ENCODE results near the gene CRACR2B. TPM values are rescaled to one million over a fixed set of nuclear protein-coding genes. Genes with fewer than 3 reads are reported as not detected.
A peak's percentile ranks its signal among the peaks of the same experiment; 100 is the strongest.

CRACR2B gene
- total RNA-seq, 4 donors from 2014 or later: 3.3 to 4.5 (median 4.0) TPM

DNA sequence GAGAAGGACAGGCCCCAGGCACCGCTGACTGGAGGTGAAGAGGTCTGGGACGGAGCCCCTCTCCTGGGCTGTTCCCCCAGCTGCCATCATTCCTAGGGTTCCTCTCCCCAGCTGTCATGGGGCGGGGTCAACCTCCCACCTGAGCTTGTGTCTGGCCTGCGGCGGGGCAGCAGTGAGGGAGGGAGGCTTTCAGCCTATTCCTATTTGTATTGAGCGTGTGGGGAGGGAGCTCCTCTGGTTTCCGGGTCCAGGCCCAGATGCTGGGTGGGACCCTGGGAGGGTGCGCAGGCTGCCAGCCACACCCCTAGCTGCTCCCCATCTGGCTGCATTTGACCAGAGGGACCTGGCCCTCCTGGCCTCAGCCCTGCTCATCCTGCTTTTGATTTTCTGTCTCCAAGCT, 28.7 kb downstream of the CRACR2B start:
- no peak for ATAC-seq
- in situ Hi-C loops (cut with MboI; ENCODE audit: low sequenced_read_pairs in 4 of 4): no loop called here
- H3K9me3 ChIP-seq: no peaks in the 10 kb centered on the region
- peaks cover 0 to 5% of the 10 kb centered on the region in 2 donors for H3K4me1 ChIP-seq
- no peak for DNase-seq
- no peak overlapping the region for H3K4me3 ChIP-seq
- TF ChIP-seq, protein P1, sequence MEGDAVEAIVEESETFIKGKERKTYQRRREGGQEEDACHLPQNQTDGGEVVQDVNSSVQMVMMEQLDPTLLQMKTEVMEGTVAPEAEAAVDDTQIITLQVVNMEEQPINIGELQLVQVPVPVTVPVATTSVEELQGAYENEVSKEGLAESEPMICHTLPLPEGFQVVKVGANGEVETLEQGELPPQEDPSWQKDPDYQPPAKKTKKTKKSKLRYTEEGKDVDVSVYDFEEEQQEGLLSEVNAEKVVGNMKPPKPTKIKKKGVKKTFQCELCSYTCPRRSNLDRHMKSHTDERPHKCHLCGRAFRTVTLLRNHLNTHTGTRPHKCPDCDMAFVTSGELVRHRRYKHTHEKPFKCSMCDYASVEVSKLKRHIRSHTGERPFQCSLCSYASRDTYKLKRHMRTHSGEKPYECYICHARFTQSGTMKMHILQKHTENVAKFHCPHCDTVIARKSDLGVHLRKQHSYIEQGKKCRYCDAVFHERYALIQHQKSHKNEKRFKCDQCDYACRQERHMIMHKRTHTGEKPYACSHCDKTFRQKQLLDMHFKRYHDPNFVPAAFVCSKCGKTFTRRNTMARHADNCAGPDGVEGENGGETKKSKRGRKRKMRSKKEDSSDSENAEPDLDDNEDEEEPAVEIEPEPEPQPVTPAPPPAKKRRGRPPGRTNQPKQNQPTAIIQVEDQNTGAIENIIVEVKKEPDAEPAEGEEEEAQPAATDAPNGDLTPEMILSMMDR (IDR thresholded peaks at IDR 0.05 in 4 of 5, conservative IDR thresholded peaks at IDR 0.05 in 1 of 5): no peak
- no peak for TF ChIP-seq POLR2A (IDR thresholded peaks at IDR 0.05)
- H3K27me3 ChIP-seq: no peaks in the 10 kb centered on the region
- H3K36me3 ChIP-seq: no peaks in the 10 kb centered on the region
- H3K27ac ChIP-seq: no peak overlapping the region
- intact Hi-C loops (cut with DNase I; ENCODE audit: low total_unique reads): no loop called here

DNA sequence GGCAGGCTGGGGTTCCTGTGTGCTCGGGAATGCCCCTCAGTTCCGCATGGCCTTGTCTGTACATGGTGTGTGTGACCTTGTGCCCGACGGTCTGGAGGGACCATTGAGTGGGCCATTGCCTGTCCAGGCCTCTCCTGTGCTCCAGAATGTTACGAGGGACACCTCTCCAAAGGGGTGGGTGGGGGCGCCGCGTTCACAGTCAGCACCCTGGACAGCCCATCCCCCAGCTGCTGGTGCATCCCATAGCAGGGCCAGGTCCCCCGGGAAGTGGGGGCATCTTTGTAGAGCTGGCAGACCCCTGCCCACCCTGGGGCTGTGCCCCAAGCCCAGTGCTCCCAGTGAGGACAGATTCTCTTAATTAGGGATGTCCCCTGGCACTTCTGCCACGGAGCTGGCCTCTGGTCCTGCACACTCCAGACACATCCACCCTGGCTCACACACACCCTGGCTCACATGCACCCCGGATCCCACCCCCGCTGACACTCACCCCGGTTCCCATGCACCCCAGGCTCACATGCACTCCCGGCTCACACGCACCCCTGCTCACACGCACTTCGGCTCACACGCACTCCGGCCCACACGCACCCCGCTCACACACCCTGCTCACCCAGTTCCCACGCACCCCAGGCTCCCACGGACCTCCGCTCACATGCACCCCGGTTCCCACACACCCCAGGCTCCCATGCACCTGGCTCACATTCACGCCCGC, 30.5 kb downstream of the CRACR2B start:
- intact Hi-C loops (cut with DNase I; ENCODE audit: low total_unique reads) (no loop called here), in situ Hi-C loops (cut with MboI; ENCODE audit: low sequenced_read_pairs in 4 of 4) (no loop called here)
- Histone ChIP-seq H3K4me3 (no peak overlapping the region), H3K27ac (no peak overlapping the region), H3K4me1 (peaks cover 0 to 5% of the 10 kb centered on the region in 2 donors), H3K27me3 (no peaks in the 10 kb centered on the region), H3K36me3 (no peaks in the 10 kb centered on the region), H3K9me3 (no peaks in the 10 kb centered on the region)
- ATAC-seq (no peak), DNase-seq (no peak)
- TF ChIP-seq POLR2A (IDR thresholded peaks at IDR 0.05): no peak
- TF ChIP-seq, protein P1 (IDR thresholded peaks at IDR 0.05 in 4 of 5, conservative IDR thresholded peaks at IDR 0.05 in 1 of 5): no peak

- Histone ChIP-seq H3K4me3 (no peak overlapping the region), H3K27me3 (no peaks in the 10 kb centered on the region), H3K27ac (no peak overlapping the region), H3K4me1 (peaks cover 0 to 5% of the 10 kb centered on the region in 2 donors), H3K36me3 (peaks cover 0 to 1% of the 10 kb centered on the region in 2 donors), H3K9me3 (no peaks in the 10 kb centered on the region)
- ATAC-seq (no peak), DNase-seq (no peak)
- TF ChIP-seq, protein P1 (IDR thresholded peaks at IDR 0.05 in 4 of 5, conservative IDR thresholded peaks at IDR 0.05 in 1 of 5): no peak
- TF ChIP-seq POLR2A (IDR thresholded peaks at IDR 0.05): no peak
- in situ Hi-C loops (cut with MboI; ENCODE audit: low sequenced_read_pairs in 4 of 4): no loop called here
- intact Hi-C loops (cut with DNase I; ENCODE audit: low total_unique reads): no loop called here
Observed at GRCh38 chr11:858762-859339, 31.1 kb downstream of the CRACR2B start.

DNA sequence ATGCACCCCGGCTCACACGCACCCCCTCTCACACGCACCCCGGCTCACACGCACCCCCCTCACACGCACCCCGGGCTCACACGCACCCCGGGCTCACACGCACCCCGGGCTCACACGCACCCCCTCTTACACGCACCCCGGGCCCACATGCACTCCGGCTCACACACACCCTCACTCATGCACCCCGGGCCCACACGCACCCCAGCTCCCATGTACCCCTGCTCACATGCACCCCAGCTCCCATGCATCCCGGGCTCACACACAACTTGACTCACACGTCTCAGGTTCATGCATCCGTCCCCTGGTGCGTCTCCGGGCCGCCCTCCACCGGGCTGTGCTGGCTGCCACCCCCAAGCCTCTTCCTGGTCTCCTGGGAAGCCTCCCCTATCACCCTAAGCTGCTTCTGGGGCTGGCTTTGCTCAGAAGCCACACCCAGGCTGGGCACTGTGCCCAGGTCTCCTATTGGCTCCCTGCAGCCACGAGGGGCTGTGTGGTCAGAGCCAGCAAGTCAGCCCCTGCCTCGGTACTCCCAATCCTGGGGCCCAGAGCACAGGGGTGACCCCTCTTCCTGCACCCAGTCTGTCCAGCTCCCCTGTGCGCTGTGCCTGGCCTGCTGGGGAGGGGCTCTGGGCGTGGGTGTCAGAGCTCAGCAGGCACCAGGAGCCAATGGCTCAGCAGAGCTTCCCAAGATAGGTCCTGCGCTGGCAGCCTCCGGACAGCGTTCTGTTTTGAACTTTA, 31.8 kb downstream of the CRACR2B start:
- peak in 1 of 2 donors; percentile 10 for ATAC-seq
- TF ChIP-seq, protein P1 (IDR thresholded peaks at IDR 0.05 in 4 of 5, conservative IDR thresholded peaks at IDR 0.05 in 1 of 5): no peak
- no peak for TF ChIP-seq POLR2A (IDR thresholded peaks at IDR 0.05)
- intact Hi-C loops (cut with DNase I; ENCODE audit: low total_unique reads) (no loop called here), in situ Hi-C loops (cut with MboI; ENCODE audit: low sequenced_read_pairs in 4 of 4) (no loop called here)
- H3K4me1 ChIP-seq: peaks cover 0 to 5% of the 10 kb centered on the region in 2 donors
- H3K9me3 ChIP-seq: no peaks in the 10 kb centered on the region
- no peak for DNase-seq
- H3K36me3 ChIP-seq: peaks cover 0 to 8% of the 10 kb centered on the region in 2 donors
- H3K27me3 ChIP-seq: no peaks in the 10 kb centered on the region
- H3K4me3 ChIP-seq: no peak overlapping the region
- no peak overlapping the region for H3K27ac ChIP-seq
